HepG2 (cell line): ENCODE results near the gene CAPN12. TPM values are rescaled to one million over a fixed set of nuclear protein-coding genes. Genes with fewer than 3 reads are reported as not detected.
A peak's percentile ranks its signal among the peaks of the same experiment; 100 is the strongest.

ENCODE experiments used
- CHD4 ChIP-seq: fragments of 200-600 bp; sonication (generic); IDR thresholded peaks from 2 replicates; pipeline ENCODE4 v1.7.0; 2017; ENCODE audit warnings: mild to moderate bottlenecking, low read length, borderline replicate concordance
- FUBP1 ChIP-seq: sonication (generic); formaldehyde crosslinking; IDR thresholded peaks from 2 replicates; pipeline ENCODE4 v1.5.1; 2020; ENCODE audit warnings: missing genetic modification reagents, mild to moderate bottlenecking, borderline replicate concordance
- HMGXB4 ChIP-seq, 2 experiments: sonication (generic) in 1 of 2; formaldehyde crosslinking in 1 of 2; IDR thresholded peaks; 2 replicates each; pipeline versions ENCODE4 v1.4.0 to v1.6.1; 2018 to 2020; ENCODE audit warnings: missing genetic modification reagents in 2 of 2, borderline replicate concordance in 1 of 2, low read depth in 1 of 2, mild to moderate bottlenecking in 1 of 2, missing biosample characterization in 1 of 2
- SAFB2 ChIP-seq: sonication (generic); formaldehyde crosslinking; IDR thresholded peaks from 2 replicates; pipeline ENCODE4 v1.5.1; 2020; ENCODE audit warnings: missing genetic modification reagents, low read depth, mild to moderate bottlenecking, borderline replicate concordance
- YY1 ChIP-seq: IDR thresholded peaks from 2 replicates; pipeline ENCODE4 v1.6.1; 2011; ENCODE audit warnings: low read length, low read depth, moderate library complexity, mild to moderate bottlenecking; ENCODE audit not compliant: insufficient read depth, insufficient replicate concordance
- ZBTB33 ChIP-seq: sonication (generic); formaldehyde crosslinking; IDR thresholded peaks from 2 replicates; pipeline ENCODE4 v1.4.0; 2020; ENCODE audit warnings: missing genetic modification reagents
- ZBTB38 ChIP-seq: sonication (generic); formaldehyde crosslinking; IDR thresholded peaks from 2 replicates; pipeline ENCODE4 v1.5.1; 2020; ENCODE audit warnings: mild to moderate bottlenecking, missing genetic modification reagents
- ZBTB4 ChIP-seq: sonication (generic); formaldehyde crosslinking; IDR thresholded peaks from 2 replicates; pipeline ENCODE4 v1.4.0; 2020; ENCODE audit warnings: missing genetic modification reagents, mild to moderate bottlenecking, borderline replicate concordance
- ZFP91 ChIP-seq: sonication (generic); formaldehyde crosslinking; IDR thresholded peaks from 2 replicates; pipeline ENCODE4 v1.9.0; 2022; ENCODE audit warnings: missing genetic modification reagents, mild to moderate bottlenecking, borderline replicate concordance
- ZIK1 ChIP-seq: sonication (generic); formaldehyde crosslinking; IDR thresholded peaks from 2 replicates; pipeline ENCODE4 v1.5.0; 2020; ENCODE audit warnings: mild to moderate bottlenecking, low read depth, missing genetic modification reagents, borderline replicate concordance
- ZNF512B ChIP-seq: sonication (generic); formaldehyde crosslinking; IDR thresholded peaks from 2 replicates; pipeline ENCODE4 v1.5.1; 2020; ENCODE audit warnings: missing genetic modification reagents, mild to moderate bottlenecking, borderline replicate concordance
- ZNF543 ChIP-seq: sonication (generic); formaldehyde crosslinking; IDR thresholded peaks from 2 replicates; pipeline ENCODE4 v1.4.0; 2020; ENCODE audit warnings: mild to moderate bottlenecking, missing genetic modification reagents
- ZNF629 ChIP-seq: sonication (generic); formaldehyde crosslinking; conservative IDR thresholded peaks from 2 replicates; pipeline ENCODE4 v1.5.0; 2020; ENCODE audit warnings: missing genetic modification reagents
- polyA plus RNA-seq, 8 experiments: library from polyadenylated mRNA; depleted of rRNA in 3 of 8; stranded (reverse) in 7 of 8; unstranded in 1 of 8; fragments of >200 nt; fragmentation: Illumina TruSeq in 4 of 8; extraction: Trizol in 4 of 8; gene quantifications; 2 replicates each; pipeline versions ENCODE4 v1.2.1 to v1.2.3, GENCODE V29; 2011 to 2016; ENCODE audit warnings: low read depth in 4 of 8, missing spikeins in 1 of 8, mixed read lengths in 1 of 8; ENCODE audit not compliant: insufficient read depth in 1 of 8
- total RNA-seq, 5 experiments: library from RNA; depleted of rRNA; stranded (reverse); fragments of >200 nt; fragmentation: Illumina TruSeq; extraction: Trizol; gene quantifications; 2 replicates each; pipeline ENCODE4 v1.2.3, GENCODE V29; 2016; ENCODE audit warnings: low read depth in 1 of 5

CAPN12 gene
- total and polyA plus RNA-seq, 2 of the 13 experiments (the other 11 are each of a cell fraction or from before 2014, with no cell fraction given) = 1.6 to 13.6 TPM

- TF ChIP-seq FUBP1 (CRISPR knock-in tag) (0 out of 2 replicates have a peak, but pooled peaks have one; percentile 69), ZNF629 (no peak), ZNF512B (no peak), ZBTB33 (CRISPR knock-in tag) (0 out of 2 replicates have a peak, but pooled peaks have one; percentile 52), HMGXB4 (CRISPR knock-in tag; IDR thresholded peaks at IDR 0.05; ENCODE audit: borderline replicate concordance in 1 of 2, low read depth in 1 of 2) (no peak), ZFP91 (CRISPR knock-in tag) (0 out of 2 replicates have a peak, but pooled peaks have one; percentile 55), ZNF543 (CRISPR knock-in tag) (no peak), SAFB2 (0 out of 2 replicates have a peak, but pooled peaks have one; percentile 60), CHD4 (peak; percentile 67; the same call in 1 of the 2 replicates), ZIK1 (CRISPR knock-in tag) (no peak), ZBTB38 (peak; percentile 67), ZBTB4 (CRISPR knock-in tag) (0 out of 2 replicates have a peak, but pooled peaks have one; percentile 13), YY1 (no peak)
These were observed 22.8 kb downstream of the CAPN12 start (continued) for GRCh38 chr19:38721496-38721895.
